Measurements from ENCODE around the gene TRMT10A.

DNA sequence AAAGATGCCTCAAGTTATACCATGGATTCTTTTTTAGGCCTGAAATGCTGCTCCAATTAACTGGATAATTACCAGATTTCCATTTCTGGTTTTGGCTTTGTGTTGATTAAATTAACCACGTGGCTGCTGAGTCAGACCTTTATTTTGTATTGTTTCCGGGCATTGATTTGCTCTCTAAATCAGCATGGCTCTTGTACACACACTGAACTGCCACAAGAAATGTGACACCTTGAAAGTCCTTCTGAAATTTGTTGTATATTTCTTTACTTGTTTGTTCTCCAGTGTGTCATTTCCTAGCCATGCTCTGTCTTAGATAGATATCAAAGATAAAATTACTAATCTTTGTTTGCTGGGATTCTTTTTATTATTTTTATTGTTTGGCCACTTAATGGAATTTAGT, 22.5 kb upstream of the TRMT10A start:
- TF ChIP-seq, protein P1, sequence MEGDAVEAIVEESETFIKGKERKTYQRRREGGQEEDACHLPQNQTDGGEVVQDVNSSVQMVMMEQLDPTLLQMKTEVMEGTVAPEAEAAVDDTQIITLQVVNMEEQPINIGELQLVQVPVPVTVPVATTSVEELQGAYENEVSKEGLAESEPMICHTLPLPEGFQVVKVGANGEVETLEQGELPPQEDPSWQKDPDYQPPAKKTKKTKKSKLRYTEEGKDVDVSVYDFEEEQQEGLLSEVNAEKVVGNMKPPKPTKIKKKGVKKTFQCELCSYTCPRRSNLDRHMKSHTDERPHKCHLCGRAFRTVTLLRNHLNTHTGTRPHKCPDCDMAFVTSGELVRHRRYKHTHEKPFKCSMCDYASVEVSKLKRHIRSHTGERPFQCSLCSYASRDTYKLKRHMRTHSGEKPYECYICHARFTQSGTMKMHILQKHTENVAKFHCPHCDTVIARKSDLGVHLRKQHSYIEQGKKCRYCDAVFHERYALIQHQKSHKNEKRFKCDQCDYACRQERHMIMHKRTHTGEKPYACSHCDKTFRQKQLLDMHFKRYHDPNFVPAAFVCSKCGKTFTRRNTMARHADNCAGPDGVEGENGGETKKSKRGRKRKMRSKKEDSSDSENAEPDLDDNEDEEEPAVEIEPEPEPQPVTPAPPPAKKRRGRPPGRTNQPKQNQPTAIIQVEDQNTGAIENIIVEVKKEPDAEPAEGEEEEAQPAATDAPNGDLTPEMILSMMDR (IDR thresholded peaks at IDR 0.05), result no peak
- TF ChIP-seq EP300 (IDR thresholded peaks at IDR 0.05) (no peak), POLR2AphosphoS5 (IDR thresholded peaks at IDR 0.05) (no peak)
